Left lung (tissue), 10 donors: ENCODE results near the gene MT3. TPM values are rescaled to one million over a fixed set of nuclear protein-coding genes. Genes with fewer than 3 reads are reported as not detected.
A peak's percentile ranks its signal among the peaks of the same experiment; 100 is the strongest.

Experiments
- ATAC-seq: fragments of 200-7000 bp; cut with Tn5 transposase; one replicate; pipeline ENCODE4 v1.9.1; 2020; ENCODE audit warnings: moderate library complexity
- DNase-seq, 4 donors: peaks; one replicate each; pipeline ENCODE4 v3.0.0-alpha.2; 2013 to 2020
- H3K27ac ChIP-seq, 2 donors: fragments of 200-600 bp; sonication (generic) in 1 of 2; one replicate each; pipeline versions ENCODE4 v1.5.0 to v1.8.0; 2020 to 2021
- H3K27me3 ChIP-seq, 2 donors: fragments of 200-600 bp; sonication (generic) in 1 of 2; one replicate each; pipeline versions ENCODE4 v1.5.0 to v1.8.0; 2020 to 2021
- H3K36me3 ChIP-seq, 2 donors: fragments of 200-600 bp; sonication (generic) in 1 of 2; one replicate each; pipeline versions ENCODE4 v1.5.0 to v1.8.0; 2020 to 2021
- H3K4me1 ChIP-seq, 2 donors: fragments of 200-600 bp; one replicate each; pipeline ENCODE4 v1.8.0; 2021
- H3K4me3 ChIP-seq, 2 donors: fragments of 200-600 bp; sonication (generic) in 1 of 2; one replicate each; pipeline versions ENCODE4 v1.5.0 to v1.8.0; 2020 to 2021; ENCODE audit warnings: mild to moderate bottlenecking in 1 of 2
- H3K9me3 ChIP-seq, 2 donors: fragments of 200-600 bp; sonication (generic) in 1 of 2; one replicate each; pipeline versions ENCODE4 v1.5.0 to v1.8.0; 2020 to 2021
- CTCF ChIP-seq, 2 donors: fragments of 200-600 bp; sonication (generic) in 1 of 2; IDR thresholded peaks; one replicate each; pipeline versions ENCODE4 v1.5.0 to v1.8.0; 2021; ENCODE audit warnings: antibody characterized with exemption in 2 of 2
- intact Hi-C, 2 donors: fragments of 100-400 bp; cut with DNase I; formaldehyde crosslinking; loops; one replicate each; pipeline versions ENCODE4 v1.11.2 to v1.14.2; 2022
- polyA plus RNA-seq, 6 donors: library from polyadenylated mRNA; unstranded; fragments of 120-200 nt; gene quantifications; one replicate each; pipeline ENCODE4 v1.2.1, GENCODE V29; 2013; ENCODE audit not compliant: insufficient read length in 6 of 6
- total RNA-seq, 2 donors: library from RNA; stranded (reverse); fragmentation: NEBNext Ultra II Directional; extraction: Animal tissue kit (Norgen Biotek cat#: 25700); gene quantifications; one replicate each; pipeline ENCODE4 v1.2.1, GENCODE V29; 2021
- donor health status: DM: no; HTN: yes; CAD: no.
- donor health status: DM: no; HTN: no; CAD: no.

Gene MT3
- total and polyA plus RNA-seq, 8 donors: not detected

GRCh38 chr16:56639045-56639444, 49.7 kb downstream of the MT3 start:
- Histone ChIP-seq H3K27ac (no peak overlapping the region), H3K4me1 (peaks cover 0 to 42% of the 10 kb centered on the region in 2 donors), H3K4me3 (peak overlapping the region in 1 of 2 donors; percentile 41), H3K9me3 (no peaks in the 10 kb centered on the region), H3K36me3 (no peaks in the 10 kb centered on the region), H3K27me3 (peaks cover 32 to 96% of the 10 kb centered on the region in 2 donors)
- no peak for DNase-seq
- TF ChIP-seq CTCF (IDR thresholded peaks at IDR 0.05): no peak
- no peak for ATAC-seq
- intact Hi-C loops: no loop called here

GRCh38 chr16:56640076-56640475, 50.7 kb downstream of the MT3 start:
- Histone ChIP-seq H3K27ac (no peak overlapping the region), H3K27me3 (peaks cover 35 to 95% of the 10 kb centered on the region in 2 donors), H3K9me3 (no peaks in the 10 kb centered on the region), H3K4me1 (peaks cover 0 to 35% of the 10 kb centered on the region in 2 donors), H3K4me3 (no peak overlapping the region), H3K36me3 (no peaks in the 10 kb centered on the region)
- intact Hi-C loops: no loop called here
- no peak for DNase-seq
- TF ChIP-seq CTCF (IDR thresholded peaks at IDR 0.05): no peak
- no peak for ATAC-seq

Other genes starting within 250 kb of the MT3 start
- gene AMFR, start 164.0 kb upstream of the MT3 start, total RNA-seq: 10 to 100 TPM; 69.3 to 73.1 TPM
- gene AMFR, start 164.0 kb upstream of the MT3 start, polyA plus RNA-seq: 10 to 100 TPM; 64.2 to 88.5 (median 68.9) TPM
- 10 to 100 TPM; 80.8 to 89.4 TPM for gene NUDT21, start 138.2 kb upstream of the MT3 start, total RNA-seq
- gene NUDT21, start 138.2 kb upstream of the MT3 start, polyA plus RNA-seq: 100 to 1,000 TPM; 111 to 136 (median 126) TPM
- gene OGFOD1, start 138.0 kb upstream of the MT3 start, total RNA-seq: 10 to 100 TPM; 31.7 to 35.1 TPM
- gene OGFOD1, start 138.0 kb upstream of the MT3 start, polyA plus RNA-seq: 10 to 100 TPM; 31.1 to 42.2 (median 35.9) TPM
- gene BBS2, start 69.5 kb upstream of the MT3 start, total RNA-seq: 10 to 100 TPM; 23.9 to 38.6 TPM
- 100 to 1,000 TPM in 1 of 6 donors, 10 to 100 TPM in 5; 74.5 to 109 (median 85.3) TPM for gene BBS2, start 69.5 kb upstream of the MT3 start, polyA plus RNA-seq
- not detected for gene MT4, start 24.5 kb upstream of the MT3 start, total RNA-seq
- not detected for gene MT4, start 24.5 kb upstream of the MT3 start, polyA plus RNA-seq
- gene MT2A, start 19.1 kb downstream of the MT3 start, total RNA-seq: 100 to 1,000 TPM; 239 to 425 TPM
- 10 to 100 TPM; 27.1 to 50.1 (median 44.4) TPM for gene MT2A, start 19.1 kb downstream of the MT3 start, polyA plus RNA-seq
- 100 to 1,000 TPM; 103 to 262 TPM for gene MT1E, start 36.3 kb downstream of the MT3 start, total RNA-seq
- gene MT1E, start 36.3 kb downstream of the MT3 start, polyA plus RNA-seq: 10 to 100 TPM in 5 of 6 donors, 1 to 10 TPM in 1; 9.0 to 16.7 (median 11.9) TPM
- gene MT1M, start 43.1 kb downstream of the MT3 start, total RNA-seq: 10 to 100 TPM in 1 of 2 donors, 1 to 10 TPM in 1; 8.4 to 32.5 TPM
- under 1 TPM; 0.29 to 0.82 (median 0.45) TPM for gene MT1M, start 43.1 kb downstream of the MT3 start, polyA plus RNA-seq
- 10 to 100 TPM in 1 of 2 donors, 1 to 10 TPM in 1; 3.1 to 24.1 TPM for gene MT1A, start 49.1 kb downstream of the MT3 start, total RNA-seq
- under 1 TPM in 2 of 6 donors, not detected in 4; 0.78 to 0.91 TPM for gene MT1A, start 49.1 kb downstream of the MT3 start, polyA plus RNA-seq
- not detected for gene MT1B, start 62.4 kb downstream of the MT3 start, total RNA-seq
- under 1 TPM in 2 of 6 donors, not detected in 4; 0.45 to 0.66 TPM for gene MT1B, start 62.4 kb downstream of the MT3 start, polyA plus RNA-seq
- 10 to 100 TPM in 1 of 2 donors, 1 to 10 TPM in 1; 8.8 to 14.8 TPM for gene MT1F, start 68.4 kb downstream of the MT3 start, total RNA-seq
- gene MT1F, start 68.4 kb downstream of the MT3 start, polyA plus RNA-seq: 1 to 10 TPM; 4.2 to 9.6 (median 6.7) TPM
- gene MT1G, start 78.5 kb downstream of the MT3 start, total RNA-seq: 10 to 100 TPM in 1 of 2 donors, 1 to 10 TPM in 1; 2.7 to 22.1 TPM
- 1 to 10 TPM; 1.0 to 6.6 (median 1.8) TPM for gene MT1G, start 78.5 kb downstream of the MT3 start, polyA plus RNA-seq
- 1 to 10 TPM in 1 of 2 donors, not detected in 1; 2.3 TPM for gene MT1H, start 80.3 kb downstream of the MT3 start, total RNA-seq
- gene MT1H, start 80.3 kb downstream of the MT3 start, polyA plus RNA-seq: 1 to 10 TPM in 3 of 6 donors, not detected in 3; 1.1 to 2.2 (median 2.1) TPM
- 100 to 1,000 TPM in 1 of 2 donors, 10 to 100 TPM in 1; 78.4 to 126 TPM for gene MT1X, start 92.9 kb downstream of the MT3 start, total RNA-seq
- gene MT1X, start 92.9 kb downstream of the MT3 start, polyA plus RNA-seq: 10 to 100 TPM; 14.5 to 18.2 (median 16.5) TPM
- gene NUP93, start 140.6 kb downstream of the MT3 start, total RNA-seq: 10 to 100 TPM; 47.1 to 67.4 TPM
- 10 to 100 TPM; 58.5 to 75.9 (median 66.3) TPM for gene NUP93, start 140.6 kb downstream of the MT3 start, polyA plus RNA-seq